Heart left ventricle (tissue), 11 donors: Measurements from ENCODE around the gene ATP11B. TPM values are rescaled to one million over a fixed set of nuclear protein-coding genes. Genes with fewer than 3 reads are reported as not detected.

Experiments
- polyA plus RNA-seq, 2 donors: library from polyadenylated mRNA; stranded (reverse); fragments of 200-250 nt; gene quantifications; one replicate each; pipeline ENCODE4 v1.2.3, GENCODE V29; 2013
- total RNA-seq, 9 donors: library from RNA; depleted of rRNA in 2 of 9; stranded (reverse); fragments of >200 nt in 2 of 9; fragmentation: NEBNext Ultra II Directional in 3 of 9; extraction: Animal tissue kit (Norgen Biotek cat#: 25700) in 3 of 9; gene quantifications; one replicate each; pipeline versions ENCODE4 v1.1.0 to v1.2.4, GENCODE V29; 2016 to 2023
- donor health status: ischemic (EF 13 %, LVEDD 7.1; RV severe dilation, severe dysfunction).
- donor health status: healthy with polysubstance abuse.
- donor health status: DM: no; HTN: yes; CAD: no.
- donor health status: DM: no; HTN: no; CAD: no.
- donor health status: ischemic (EF 25% LVEDD 5.7; RV mildly dilated, moderate dysfunction).
- donor health status: healthy.
- donor health status: DM: yes; HTN: yes; CAD: no.
- donor health status: PGD.
- donor health status: nonischemic (EF 23%, LVEDD 6.1; RV moderate dilation, normal function).

Gene ATP11B
- total and polyA plus RNA-seq, 11 donors, result 4.9 to 45.6 (median 30.9) TPM

Other genes starting within 250 kb of the ATP11B start
- 10 to 100 TPM; 14.4 to 43.0 (median 35.4) TPM for gene DCUN1D1, start 187.0 kb downstream of the ATP11B start, total RNA-seq
- 10 to 100 TPM in 1 of 2 donors, 1 to 10 TPM in 1; 5.4 to 17.8 TPM for gene DCUN1D1, start 187.0 kb downstream of the ATP11B start, polyA plus RNA-seq